HG03025 (cell line): ENCODE measurements around the gene TBC1D4.
"Not testable (repeated sequence)": the region's sequence is repeated elsewhere in the genome, so short reads cannot be mapped to it uniquely, and the experiment has no call there.

Experiments
- ATAC-seq: cut with Tn5 transposase; IDR thresholded peaks from one replicate; pipeline ENCODE4 v1.9.1; 2021; ENCODE audit warnings: mild to moderate bottlenecking, moderate library complexity; ENCODE audit not compliant: unreplicated experiment, low FRiP score

TBC1D4 gene

DNA sequence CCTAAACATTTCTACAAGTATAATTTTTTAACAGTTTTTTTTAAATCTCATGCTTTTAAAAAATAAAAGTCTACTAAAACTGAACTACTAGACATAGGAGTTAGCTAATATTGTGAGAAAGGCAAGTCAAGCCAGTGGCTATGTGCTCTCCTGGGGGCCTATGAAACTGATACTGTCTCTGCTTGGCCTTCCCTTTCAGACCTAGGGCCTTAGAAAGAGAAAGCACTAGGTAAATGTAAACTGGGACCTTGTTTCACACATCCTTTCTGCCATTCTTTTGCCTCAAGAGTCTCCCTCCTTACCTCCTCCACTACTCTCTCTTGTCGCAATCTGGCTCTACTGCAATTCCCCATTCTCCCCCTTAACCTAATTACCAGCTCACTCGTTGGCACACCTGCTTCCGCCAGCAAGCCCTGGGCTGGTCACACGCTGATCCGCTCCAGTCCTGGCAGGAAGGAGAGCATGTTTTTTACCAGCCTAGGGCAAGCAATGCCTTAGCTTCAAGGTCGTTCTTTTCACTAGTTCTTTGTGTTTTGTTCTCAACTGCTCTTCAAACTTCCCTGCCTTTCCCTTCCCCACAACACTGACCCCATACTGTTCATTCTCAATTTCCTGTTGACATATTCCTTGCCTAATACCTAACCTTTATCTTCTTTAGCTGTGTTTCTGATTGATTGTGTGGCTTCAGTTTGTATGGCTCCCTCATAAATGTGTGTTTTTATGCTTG is 23.1 kb downstream of the TBC1D4 start:
- peak; percentile 99 for ATAC-seq

DNA sequence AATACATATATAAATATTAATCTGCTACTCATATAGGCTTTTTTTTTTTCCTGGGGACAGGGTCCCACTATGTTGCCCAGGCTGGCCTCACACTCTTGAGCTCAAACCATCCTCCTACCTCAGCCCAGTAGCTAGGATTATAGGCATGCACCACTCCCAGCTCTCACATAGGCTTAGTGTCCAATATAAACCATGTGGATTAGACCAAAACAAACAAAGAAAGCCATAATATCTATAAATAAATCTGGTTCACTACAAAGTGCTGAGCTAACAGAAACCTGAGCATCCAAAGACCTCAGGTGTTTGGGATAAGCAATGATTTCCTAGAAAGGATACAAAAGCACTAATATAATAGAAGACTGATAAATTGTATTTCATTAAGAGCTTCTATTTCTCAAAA is 26.0 kb downstream of the TBC1D4 start:
- ATAC-seq, result no peak

DNA sequence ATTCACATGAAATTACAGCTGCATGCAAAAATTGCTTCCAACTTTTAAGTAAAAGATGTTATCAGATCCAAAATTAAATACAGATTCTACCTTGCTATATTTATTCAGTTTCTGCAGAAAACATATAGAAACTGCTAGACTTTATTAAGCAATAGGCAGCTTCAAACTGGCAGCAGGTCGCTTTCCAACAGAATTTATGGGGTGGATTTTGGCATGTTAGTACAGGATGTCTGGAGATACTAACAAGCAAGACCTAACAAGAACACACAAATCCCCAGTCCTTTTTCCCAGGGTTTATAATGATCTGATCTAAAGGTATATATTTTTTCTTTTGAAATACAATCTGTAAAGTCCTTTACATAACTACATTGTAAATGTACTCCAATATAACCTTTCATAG is 27.5 kb downstream of the TBC1D4 start:
- ATAC-seq, result no peak

DNA sequence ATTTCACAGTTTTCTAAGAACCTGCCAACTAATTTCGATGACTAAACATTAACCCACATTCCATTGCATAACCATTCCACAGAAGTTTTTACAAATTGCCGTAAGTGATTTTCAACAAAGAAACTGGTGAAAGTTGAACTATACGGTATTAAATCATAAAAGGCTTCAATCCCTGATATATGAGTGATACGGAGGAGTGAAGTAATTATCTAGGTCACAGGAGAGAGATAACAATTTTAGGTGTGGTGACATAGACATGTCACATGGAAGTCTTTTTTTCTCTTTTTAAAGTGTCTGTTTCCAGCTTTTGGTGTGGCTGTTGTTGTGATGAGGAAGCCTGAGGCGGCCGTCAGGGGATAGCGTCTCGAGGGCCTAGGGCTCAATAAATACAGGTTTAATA is 29.4 kb downstream of the TBC1D4 start:
- ATAC-seq, result no peak

DNA sequence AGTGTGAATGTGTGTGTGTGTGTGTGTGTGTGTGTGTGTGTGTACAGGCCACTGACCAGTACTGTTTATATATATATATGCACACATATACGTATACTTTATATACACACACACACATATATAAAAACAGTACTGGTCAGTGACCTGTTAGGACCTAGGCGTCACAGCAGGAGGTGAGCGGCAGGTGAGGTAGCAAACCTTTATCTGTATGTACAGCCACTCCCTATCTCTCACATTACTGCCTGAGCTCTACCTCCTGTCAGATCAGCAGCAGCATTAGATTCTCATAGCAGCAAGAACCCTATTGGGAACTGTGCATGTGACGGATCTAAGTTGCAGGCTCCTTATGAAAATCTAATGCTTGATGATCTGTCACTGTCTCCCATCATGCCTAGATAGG is 34.5 kb downstream of the TBC1D4 start:
- ATAC-seq, result no peak

DNA sequence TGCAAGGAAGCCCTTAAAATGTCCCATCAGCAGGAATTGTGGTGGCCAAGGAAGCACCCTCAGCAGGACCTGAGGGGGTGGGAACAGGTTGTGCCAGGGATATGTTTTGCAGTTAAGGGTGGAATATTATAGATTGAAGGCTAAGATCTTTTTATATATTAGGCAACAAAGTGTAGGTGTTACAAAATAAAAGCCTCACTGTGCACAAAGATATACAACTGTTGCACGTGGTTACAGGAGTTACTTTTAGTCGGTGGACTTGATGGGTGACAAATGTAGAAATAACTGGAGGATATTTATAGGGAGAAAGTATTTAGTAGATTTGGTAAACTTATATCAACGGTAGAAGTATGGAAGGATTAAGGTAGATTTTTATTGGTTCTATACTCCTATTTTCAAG is 35.1 kb downstream of the TBC1D4 start:
- no peak for ATAC-seq

DNA sequence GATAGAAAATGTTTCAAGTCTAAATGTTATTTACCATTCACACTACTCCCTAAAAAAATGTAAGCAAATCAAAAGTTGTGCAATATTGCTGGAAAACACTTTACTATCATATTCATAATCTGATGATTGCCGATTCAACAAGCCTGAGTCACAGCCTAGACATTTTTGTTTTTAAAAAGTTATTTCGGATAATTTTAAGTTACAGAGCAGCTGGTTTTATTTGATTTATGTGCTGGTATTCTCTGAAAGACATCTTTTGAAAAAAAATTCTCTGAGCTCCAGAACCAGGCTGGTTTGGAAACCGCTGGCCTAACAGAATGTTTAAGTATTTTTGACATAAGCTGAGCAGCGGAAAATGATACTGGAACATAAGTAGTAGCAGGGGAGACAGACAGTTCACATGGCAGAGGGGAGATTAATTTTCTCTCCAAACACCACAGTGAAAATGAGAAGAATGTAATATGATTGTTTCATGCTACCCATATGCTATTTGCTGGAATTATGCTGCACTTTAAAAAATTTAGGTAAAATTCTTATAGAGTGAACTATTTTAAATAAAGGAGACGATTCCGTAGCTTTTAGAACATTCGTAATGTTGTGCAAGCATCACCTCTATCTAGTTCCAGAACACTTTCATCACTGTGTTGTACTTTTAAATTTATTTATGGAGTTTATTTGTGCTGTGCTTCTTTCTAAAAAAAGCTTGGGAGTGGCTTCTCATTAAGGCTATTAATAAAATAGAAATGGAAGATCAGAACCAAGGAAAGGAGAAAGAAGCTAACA is 36.1 kb downstream of the TBC1D4 start:
- no peak for ATAC-seq

DNA sequence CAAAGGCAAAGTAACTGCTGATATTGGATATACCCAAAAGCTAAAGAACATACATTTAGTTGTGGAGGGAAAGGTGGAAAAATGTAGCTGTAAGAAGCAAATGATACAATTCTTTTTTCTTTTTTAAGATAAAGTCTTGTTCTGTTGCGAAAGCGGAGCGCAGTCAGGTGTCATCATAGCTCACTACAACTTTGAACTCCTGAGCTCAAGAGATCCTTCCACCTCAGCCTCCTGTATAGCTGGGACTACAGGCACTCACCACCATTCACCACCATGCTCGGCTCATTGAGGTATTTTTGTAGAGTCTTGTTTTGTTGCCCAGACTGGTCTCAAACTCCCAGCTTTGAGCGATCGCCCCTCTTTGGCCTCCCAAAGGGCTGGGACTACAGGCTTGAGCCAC is 38.0 kb downstream of the TBC1D4 start:
- no peak for ATAC-seq

DNA sequence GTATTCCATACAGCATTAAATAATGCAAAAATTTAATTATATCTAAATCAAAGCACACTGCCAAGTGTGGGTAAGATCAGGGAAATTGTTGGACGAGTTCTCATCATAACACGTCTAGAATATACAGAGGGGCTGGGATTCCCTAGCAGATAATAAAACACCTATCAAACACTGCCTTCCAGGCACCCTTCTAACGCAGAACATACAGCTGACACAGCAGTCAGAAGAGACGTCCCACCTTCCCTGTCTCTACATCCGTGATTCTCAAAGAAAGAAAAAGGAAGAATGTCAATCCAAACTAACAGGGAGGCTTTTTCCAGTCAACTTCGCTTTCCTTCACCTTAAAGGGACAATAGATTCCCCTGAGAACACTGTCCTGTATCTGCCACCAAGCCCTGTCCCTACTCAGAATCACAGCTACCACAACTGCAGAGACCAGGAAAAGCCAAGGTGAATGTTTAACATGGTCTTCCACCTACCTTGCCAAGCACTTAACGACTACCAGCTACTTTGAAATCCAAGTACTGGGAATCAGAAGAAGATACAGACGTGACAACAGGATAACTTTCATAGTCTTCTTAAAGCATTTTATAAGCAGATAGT is 38.5 kb downstream of the TBC1D4 start:
- ATAC-seq, result no peak

DNA sequence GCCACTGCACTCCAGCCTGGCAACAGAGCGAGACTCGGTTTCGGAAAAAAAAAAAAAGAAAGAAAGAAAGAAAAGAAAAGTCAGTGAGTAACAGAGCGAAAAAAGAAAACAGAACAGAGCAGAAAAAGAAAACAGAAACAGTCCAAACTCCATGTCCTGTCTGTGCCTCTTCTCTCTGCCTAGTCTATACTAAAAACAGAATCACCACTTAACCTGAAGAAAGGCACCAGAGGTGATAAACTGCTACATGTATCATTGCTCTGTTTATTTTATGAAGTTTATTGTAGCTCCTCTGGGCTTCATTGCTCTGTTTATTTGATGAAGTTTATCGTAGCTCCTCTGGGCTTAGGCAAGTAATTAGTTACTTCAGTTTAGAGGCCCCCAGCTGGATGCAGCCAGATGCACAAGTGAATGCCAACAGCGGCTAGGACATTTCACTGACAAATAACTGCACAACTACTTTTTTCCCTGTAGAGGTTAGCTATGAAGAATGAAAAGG is 39.2 kb downstream of the TBC1D4 start:
- no peak for ATAC-seq

DNA sequence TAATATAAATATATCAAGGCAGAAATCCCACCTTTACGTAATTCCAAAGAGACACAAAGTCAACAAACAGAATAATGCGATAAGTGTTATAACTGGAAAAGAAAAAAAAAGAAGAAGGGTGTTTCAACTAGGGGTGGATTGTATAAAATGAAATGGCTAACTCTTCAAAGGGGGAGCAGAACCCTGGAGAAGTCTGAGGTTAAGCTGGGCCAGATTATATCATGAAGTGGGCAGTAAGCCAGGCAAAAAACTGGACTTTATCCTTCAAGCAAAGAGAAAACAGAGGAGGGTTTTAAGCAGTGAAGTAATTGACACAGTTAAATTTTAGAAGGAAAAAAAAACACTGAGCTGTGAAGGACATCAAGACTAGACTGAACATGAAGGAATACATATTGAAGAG is 41.9 kb downstream of the TBC1D4 start:
- ATAC-seq, result no peak

DNA sequence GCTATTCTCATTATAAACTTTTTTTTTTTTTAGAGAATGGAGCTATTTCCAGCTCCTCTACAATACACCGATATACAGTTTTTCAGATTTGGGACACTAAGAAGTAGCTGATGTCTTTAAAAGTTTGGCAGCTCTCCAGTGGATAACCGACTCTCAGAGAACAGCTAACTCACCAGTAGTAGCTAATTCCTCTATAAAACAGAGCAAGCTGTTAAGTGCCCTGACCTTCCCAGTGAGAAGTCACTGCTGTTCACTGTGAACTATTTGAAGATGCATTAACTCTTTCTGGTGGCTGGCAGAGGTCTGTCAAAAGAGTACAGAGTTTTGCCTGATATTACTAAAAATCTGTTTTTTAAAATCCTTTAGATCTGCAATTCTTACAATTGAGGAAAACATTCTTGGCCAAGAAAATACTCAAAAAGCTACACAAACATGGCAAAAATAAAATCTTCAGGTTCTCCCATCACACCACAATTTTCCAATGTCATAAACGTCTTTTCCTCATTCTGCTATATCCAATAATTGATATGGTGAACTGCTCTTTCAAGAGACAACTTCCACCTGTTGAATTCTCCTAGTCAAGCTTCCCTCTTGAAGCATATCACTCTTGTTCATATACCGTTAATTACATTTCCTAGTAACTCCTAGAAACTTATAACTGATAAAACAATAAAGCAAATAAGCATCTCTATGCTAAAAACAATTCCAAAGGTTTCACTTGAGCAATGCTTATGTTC is 44.2 kb downstream of the TBC1D4 start:
- no peak for ATAC-seq

DNA sequence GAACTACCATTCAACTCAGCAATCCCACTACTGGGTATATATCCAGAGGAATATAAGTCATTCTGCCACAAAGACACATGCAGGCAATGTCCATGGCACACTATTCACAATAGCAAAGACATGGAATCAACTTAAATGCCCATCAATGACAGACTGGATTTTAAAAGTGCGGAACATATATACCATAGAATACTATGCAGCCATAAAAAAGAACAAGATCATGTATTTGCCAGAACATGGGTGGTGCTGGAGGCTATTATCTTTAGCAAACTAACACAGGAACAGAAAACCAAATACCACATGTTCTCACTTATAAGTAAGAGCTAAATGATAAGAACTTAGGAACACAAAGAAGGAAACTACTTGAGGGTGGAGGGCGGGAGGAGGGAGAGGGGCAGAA is 47.8 kb downstream of the TBC1D4 start:
- not testable (repeated sequence) for ATAC-seq

DNA sequence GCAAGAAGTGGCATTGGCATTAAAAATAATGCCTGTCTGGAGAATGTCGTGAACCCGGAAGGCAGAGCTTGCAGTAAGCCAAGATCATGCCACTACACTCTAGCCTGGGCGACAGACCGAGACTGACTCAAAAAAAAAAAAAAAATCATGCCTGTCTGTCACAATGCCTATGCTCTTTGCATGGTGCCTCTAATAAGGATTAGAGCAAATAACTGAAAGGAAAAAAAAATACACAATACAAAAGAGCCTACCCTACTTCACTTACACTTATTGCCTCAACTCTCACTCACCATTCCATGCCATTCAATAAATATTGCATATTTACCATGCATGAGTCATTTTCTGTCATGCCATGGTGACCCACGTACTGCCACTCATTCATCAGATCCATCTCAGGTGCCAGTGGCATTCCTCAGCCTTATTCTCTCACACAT is 49.1 kb downstream of the TBC1D4 start:
- no peak for ATAC-seq

DNA sequence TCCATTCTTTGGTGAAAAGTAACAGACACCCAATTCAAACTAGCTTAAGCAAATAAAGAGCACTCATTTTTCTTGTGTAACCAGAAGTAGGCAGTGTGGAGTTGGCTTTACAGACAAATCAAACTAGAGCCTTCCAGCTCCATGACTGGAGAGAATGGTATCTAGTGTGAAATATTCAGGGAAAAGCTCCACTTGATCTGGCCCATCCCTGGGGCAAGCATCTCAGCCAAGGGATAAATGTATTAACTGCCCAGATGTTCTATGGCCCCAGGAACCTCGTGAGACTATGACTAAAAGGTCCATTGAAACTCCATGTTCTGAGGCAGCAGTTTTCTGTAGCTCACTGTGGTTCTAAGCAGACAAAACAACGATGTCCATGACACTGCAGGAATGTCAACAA is 49.9 kb downstream of the TBC1D4 start:
- ATAC-seq, result no peak

DNA sequence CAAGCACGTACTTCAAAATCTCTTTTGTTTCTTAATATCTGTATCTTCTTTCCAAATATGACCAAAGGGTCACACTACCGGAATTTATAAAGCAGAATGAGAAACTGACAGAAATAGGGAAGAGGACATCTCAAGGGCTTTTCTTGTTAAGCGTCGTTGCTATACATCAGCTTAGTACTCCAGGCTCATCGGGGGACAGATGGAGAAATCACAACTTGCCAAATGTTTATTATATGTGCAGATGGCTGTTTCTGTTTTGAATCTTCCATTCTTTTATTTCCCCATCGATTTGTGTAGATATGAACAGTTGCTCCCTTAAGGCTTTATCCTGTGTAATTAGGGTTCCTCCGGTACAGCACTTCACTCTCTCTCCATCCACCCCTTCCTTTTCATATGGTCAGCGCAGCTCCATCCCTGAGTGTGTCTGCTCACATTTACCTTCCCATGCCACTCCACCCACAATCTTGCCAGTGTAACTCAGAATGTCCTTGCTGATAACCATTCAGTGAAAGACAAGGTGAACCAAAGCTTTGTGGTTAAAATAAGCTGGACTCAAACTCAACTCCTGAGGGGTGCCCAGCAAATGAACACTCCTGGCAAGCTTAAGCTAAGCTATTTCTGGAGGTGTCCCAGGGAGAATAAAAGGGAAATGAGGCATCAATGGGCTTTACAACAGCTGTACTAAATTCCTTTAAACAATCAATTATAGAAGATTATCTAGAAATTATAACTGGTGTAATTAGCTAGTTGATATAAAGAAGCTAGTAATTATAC is 51.3 kb downstream of the TBC1D4 start:
- ATAC-seq, result no peak

DNA sequence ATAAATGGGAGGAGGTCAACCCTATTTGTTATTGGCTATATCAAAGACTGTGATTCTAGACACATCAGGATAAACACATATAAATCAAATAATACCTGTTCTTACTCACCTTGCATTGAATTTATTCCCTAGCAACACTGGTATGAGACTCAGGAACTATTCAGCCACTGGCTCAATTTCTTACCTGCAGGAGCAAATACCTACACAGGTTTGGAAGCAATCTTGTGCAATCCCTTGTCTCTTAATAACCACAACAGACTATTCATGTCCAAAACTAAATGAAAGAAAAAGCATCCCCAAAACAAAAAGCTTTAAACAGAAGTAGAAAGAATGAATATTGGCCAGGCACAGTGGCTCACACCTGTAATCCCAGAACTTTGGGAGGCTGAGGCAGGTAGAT is 55.5 kb downstream of the TBC1D4 start:
- ATAC-seq, result no peak

DNA sequence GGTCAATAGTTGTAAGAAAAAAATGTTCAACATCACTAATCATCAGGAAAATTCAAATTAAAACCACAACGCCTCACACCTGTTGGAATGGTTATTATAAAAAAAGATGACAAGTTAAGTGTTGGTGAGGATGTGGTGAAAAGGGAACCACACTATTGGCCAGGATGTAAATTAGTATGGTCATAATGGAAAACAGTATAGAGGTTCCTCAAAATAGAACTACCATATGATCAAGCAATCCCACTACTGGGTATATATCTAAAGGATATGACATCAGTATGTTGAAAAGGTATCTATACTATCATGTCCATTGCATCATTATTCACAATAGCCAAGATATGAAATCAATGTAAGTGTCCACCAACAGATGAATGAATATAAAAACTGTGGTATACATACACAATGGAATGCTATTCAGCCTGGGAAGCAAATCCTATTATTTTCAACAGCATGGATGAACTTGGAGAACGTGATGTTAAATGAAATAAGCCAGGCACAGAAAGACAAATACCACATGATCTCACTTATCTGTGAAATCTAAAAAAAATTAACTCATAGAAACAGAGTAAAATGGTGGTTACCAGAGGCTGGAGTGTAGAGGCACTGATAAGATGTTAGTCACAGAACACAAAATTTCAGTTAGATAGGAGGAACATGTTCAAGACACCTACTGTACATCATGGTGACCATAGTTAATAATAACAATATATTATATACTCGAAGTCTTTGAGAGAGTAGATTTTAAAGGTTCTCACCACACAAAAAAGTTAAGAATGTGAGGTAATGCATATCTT is 56.6 kb downstream of the TBC1D4 start:
- no peak for ATAC-seq

DNA sequence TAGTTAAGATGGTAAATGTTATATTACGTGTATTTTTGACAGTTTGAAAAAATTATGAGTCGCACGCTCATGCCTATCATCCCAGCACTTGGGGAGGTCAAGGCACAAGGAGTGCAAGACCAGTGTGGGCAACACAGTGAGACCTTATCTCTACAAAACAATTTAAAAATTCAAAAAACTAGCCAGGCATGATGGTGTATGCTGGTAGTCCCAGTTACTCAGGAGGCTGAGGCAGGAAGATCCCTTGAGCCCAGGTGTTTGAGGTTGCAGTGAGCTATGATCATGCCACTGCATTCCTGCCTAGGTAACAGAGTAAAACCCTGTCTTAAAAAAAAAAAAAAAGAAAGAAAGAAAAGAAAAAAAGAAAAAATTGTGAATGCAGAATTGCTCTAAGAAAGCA is 58.0 kb downstream of the TBC1D4 start:
- ATAC-seq, result no peak
